Raji (cell line): ENCODE data around the gene MESP1.
A peak's percentile ranks its signal among the peaks of the same experiment; 100 is the strongest.

Experiments used
- POLR2A ChIP-seq: IDR thresholded peaks from 2 replicates; pipeline ENCODE4 v1.6.1; 2011; ENCODE audit warnings: low read depth, low read length, control low read depth; ENCODE audit not compliant: insufficient read depth

Gene MESP1, protein sequence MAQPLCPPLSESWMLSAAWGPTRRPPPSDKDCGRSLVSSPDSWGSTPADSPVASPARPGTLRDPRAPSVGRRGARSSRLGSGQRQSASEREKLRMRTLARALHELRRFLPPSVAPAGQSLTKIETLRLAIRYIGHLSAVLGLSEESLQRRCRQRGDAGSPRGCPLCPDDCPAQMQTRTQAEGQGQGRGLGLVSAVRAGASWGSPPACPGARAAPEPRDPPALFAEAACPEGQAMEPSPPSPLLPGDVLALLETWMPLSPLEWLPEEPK

DNA sequence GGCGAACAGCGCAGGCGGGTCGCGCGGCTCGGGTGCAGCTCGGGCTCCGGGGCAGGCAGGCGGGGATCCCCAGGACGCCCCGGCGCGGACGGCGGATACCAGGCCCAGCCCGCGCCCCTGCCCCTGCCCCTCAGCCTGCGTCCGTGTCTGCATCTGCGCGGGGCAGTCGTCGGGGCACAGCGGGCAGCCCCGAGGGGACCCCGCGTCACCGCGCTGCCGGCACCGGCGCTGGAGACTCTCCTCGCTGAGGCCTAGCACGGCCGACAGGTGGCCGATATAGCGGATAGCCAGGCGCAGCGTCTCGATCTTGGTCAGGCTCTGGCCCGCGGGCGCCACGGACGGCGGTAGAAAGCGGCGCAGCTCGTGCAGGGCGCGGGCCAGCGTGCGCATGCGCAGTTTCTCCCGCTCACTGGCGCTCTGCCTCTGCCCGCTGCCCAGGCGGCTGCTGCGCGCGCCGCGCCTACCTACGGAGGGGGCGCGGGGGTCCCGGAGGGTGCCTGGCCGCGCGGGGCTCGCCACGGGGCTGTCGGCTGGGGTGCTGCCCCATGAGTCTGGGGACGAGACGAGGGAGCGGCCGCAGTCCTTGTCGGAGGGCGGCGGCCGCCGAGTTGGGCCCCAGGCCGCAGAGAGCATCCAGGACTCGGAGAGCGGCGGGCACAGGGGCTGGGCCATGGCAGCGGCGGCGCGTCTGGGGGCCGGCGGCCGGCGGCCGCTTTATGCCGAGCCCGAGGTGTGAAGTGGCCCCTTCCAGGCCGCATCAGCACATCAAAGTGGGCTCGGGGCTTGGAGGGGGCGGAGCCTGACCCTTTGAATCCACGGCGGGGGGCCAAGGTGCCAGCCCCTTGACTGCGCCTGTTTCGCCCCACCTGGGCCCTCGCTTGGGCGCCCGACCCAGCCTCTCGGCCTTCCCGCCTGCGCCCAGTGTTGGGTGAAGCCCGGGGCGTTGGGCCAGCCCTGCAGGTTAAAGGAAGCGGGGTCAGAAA is at the start of gene MESP1:
TSS of gene MESP1 (minus strand) at position 690 of the 983 bp plus-strand sequence. CDS start at position 672, 18 bp downstream.
- peak; percentile 72 for TF ChIP-seq POLR2A

DNA sequence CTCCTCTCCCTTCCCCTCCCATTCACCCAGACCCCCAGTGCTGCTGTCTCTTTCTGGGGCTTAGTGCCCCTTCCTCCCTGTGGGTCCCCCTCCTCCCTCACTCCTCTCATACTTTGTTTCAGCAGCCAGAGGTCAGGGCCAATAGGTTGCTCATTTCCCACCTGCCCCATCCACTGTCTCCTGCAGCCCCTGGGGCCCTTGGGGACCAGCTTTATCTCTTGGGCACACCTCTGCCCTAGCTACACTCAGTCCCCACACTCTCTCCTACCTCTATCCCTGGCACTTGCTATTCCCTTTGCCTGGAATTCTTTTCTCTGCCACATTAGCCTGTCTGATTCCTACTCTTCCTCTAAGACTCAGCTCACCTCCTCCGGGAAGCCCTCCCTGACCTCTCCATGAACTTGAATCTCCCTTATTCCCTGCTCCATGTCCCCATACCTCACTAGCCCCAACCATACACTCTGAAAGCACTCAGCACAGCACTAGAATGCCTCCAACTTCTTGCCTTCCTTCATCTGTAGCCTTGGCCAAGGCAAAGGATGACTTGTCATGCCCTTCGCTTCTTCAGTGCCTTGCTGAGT is 49.0 kb upstream of the MESP1 start:
- no peak for TF ChIP-seq POLR2A

DNA sequence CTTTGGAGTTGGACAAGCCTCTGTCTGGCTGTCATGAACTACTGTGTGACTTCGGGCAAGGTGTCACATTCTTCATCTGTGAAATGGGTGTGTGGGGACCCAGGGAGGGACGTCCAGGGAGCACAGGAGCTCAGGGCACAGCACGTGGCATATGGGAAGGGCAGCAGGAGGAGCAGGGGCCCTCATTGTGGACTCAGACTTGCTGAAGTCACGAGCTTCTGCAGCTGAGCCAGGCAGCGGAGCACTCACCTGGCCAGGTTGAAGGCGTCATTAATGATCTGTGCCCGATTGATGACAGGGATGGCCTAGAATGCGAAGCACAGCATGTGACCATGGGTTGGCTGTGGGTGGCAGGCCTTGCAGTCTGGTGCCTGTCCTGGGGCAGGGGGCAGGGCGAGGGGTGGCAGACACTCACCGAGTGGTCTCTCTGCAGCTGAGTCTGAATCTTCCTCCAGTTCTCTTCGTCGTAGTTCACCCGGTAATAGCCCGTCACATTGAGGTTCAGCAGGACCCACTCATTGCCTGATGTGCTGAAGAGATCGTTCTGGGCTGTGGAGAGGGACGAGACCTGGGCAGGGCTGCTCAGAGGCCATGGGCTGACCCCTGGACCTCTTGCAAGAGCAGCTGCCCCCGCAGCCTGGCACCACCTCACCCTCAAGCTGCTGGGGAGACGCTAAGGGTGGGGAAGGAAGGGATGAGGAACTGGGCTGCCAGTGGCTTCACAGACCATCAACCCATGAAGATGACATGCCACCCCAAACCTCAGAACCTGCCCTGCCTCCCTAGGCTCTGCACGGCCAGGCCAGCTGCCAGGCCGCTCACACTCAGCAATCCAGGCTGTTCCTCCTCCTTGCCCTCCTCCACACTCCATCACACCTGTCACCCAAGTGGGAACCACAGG is 48.2 kb upstream of the MESP1 start:
- TF ChIP-seq POLR2A, result no peak

DNA sequence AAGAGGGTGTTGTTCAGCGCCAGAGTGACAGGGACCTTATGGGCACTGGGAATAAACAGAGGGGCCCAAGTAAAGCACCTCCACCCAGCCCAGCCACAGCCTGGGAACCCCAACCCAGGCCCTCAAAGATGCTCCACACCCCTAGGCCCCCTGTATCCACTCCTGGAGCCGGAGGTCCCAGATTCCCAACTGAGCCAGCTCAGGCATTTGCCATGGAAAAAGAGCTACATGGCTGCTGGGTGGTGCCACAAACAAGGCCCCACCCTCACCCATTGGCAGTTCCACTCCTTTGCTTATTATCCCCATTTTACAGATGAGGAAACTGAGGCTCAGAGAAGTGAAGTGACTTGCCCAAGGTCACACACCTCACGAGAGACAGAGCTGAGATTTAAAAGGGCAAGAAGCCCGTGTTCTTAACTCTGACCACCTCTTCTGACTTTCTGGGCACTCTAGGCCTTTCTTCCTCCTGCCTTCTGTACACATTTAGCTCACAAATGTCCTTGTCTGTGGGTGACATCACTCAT is 46.7 kb upstream of the MESP1 start:
- TF ChIP-seq POLR2A, result no peak

DNA sequence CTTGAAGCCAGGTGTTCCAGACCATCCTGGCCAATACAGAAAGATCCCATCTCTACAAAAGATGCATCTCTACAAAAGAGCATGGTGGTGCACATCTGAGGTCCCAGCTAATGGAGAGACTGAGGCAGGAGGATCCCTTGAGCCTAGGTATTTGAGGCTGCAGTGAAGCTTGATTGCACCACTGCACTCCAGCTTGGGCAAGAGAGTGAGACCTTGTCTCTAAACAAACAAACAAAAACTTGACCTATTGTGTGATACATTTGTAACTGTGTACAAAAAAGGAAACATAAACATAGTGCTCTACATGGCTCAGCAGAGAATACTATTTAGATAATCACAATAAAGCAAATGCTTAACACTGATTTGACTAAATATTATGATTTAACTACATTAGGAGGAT is 44.9 kb upstream of the MESP1 start:
- TF ChIP-seq POLR2A, result no peak

DNA sequence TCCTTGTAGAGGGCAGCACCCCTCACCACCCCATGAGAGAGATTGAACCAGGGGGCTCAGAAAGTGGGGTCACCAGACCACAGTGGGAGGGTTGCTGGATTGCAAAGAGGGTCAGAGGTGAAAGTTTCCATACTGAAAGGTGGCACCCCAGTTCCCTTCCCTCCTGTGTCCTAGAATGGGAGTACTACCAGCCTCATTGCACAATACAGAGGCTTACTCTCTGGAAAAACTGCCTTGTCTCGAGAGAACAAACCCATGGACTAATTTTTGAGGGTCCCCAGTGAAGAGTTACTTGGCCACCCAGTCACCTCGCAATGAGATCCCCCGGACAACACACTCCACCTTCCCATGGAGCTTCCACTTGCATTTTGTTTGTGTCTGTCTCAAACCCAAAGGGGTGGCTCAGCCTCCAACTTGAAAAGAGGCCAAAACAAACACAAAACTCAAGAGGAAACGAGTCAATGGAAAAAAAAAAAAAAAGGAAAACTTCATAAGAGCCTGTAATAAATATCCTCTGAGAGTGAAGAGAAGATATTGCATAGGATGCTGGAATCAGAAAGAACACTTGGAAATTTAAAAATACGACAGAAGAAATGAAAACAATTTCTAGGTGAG is 43.7 kb upstream of the MESP1 start:
- no peak for TF ChIP-seq POLR2A

DNA sequence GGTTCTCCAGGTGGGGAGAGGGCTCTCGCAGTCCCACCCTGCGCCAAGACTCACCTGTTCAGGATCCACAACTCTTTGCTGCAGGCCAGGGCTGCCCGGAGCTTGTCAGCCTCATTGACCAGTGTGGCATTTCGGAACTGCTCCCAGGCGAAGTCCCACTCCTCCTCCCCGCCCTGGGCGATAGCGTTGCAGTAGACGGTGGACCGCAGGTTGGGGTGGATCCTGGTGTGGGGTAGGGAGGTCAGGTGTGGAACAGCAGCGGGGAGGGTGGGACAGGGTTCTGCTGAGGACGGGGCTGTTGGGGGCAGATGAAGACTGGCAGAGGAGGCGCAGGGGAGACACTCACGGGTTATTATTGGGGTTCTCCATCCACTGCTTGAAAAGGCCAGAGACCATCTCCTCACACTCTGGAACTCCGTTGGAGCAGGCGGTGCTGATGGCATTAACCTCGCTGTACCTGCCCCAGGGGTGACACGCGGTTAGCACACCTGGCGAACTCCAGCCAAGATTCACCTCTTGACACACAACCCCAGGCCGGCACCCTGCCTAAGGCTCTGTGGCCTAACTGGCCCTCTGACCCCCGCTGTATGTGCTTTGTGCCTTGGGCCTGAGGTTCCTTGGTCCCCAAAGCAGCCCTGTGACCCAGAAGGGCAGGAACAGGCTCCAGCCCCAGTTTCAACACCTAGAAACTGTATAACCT is 41.2 kb upstream of the MESP1 start:
- no peak for TF ChIP-seq POLR2A

DNA sequence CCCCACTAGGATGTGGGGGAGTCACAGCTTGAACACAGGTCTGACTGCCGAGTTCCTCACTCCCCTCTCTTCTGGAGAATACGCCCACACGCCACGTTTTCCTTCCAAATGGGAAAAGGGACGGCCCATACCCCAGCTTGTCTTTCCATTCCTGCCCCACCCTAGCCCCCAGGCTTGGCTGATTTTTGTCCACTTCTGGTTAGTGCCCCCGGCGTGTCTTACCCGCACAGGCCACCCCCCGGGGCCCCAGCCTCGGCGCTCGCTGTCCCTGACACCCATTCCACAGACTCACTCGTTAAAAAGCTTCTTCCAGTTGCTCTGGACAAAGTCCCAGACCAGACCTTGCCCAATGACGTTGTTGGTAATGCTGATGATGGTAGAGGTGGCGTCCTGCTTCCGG is 39.6 kb upstream of the MESP1 start:
- TF ChIP-seq POLR2A, result no peak

DNA sequence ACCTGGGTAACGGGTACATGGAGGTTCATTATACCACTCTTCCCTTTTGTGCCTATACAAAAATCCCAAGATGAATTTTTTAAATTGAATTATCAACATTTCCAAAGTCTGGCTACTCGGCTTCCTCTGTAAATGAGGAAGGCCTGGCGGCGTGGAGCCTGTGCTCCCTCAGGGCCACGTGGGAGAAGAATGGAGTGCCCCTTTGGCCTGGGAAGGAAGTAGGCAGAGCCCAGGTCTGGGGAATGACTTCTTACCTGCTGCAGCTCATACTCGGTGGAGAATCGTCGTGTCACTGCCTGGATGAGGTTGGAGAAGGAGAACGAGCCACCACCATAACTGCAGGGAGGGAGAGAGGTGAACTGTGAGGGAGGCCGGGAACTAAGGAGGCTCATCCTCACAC is 39.2 kb upstream of the MESP1 start:
- no peak for TF ChIP-seq POLR2A

DNA sequence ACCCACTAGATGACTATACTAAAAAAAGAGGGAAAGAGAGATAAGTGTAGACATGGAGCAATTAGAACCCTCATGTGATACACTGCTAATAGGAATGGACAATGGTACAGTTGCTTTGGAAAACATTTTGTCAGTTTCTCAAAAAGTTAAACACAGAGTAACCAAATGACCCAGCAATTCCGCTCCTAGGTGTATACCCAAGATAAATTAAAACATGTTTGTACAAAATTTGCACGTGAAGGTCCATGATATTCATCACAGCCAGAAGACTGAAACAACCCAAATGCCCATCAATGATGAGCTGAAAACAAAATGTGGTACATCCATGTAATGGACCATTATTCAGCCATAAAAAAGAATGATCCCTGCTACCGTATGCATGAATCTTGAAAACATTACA is 36.9 kb upstream of the MESP1 start:
- TF ChIP-seq POLR2A, result no peak

DNA sequence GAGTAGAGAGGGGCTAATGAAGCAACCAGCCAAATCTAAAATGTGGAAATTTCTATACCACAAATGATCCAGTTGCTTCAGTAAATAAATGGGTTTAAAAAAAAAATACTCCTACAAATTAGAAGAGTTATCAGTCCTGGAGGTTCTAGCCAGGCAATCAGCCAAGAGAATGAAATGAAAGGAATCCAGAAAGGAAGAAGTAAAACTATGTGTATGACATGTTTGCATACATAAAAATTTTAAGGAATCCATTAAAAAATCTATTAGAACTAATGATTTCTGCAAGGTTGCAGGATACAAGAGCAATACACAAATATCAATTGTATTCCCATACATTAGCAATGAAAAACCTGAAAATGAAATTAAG is 34.7 kb upstream of the MESP1 start:
- TF ChIP-seq POLR2A, result no peak

DNA sequence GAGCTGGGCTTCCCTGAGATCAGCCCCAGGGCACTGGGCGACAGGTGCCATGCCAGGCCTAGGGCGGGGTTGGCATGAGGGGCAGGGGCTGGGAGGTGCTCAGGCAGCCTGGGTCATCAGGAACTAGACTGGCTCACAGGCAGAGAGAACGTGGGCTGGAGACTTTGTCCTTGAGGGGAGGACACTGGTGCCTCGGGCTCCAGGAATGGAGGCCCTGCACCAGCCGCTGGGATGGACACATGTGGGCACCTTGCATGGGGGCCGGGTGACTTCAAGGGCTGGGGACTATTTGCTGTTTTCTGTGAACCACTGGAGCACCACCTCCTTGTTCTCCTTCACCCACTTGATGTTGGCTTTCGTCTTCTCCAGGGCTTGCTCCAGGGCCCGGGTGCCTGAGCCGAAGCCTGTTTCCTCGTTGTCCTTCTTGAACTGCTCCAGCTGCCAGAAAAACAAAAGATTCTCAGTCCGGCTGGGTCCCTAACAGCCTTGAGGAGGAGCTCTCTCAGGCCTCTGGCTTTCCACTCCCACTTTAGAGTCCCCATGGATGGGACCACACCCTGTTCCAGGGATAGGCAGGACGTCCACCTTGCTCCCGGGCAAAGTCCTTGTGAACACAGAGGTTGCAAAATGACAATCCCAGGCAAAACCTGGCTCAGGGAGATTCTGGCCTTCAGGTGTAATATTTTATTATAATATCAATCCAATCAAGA is 34.2 kb upstream of the MESP1 start:
- TF ChIP-seq POLR2A, result no peak

DNA sequence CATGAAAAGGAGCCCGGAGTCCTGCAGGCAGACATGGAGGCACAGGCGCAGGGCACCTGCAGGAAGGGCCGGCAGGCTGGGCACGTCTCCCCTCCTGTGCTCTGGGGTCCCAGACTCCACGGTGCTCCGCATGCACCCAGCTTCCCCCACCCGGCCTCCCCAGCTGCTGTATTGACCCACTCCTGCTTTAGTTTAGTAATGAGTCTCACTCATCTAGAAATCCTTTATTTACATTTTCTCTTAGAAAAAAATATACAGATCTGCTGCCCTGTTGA is 33.6 kb upstream of the MESP1 start:
- TF ChIP-seq POLR2A, result no peak
